Gastroesophageal sphincter (tissue), 3 donors: ENCODE measurements around the gene SLC46A1.
"Not testable (repeated sequence)": the region's sequence is repeated elsewhere in the genome, so short reads cannot be mapped to it uniquely, and the experiment has no call there.

Experiments
- CTCF ChIP-seq, 4 experiments: fragments of 200-600 bp in 2 of 4; fragments of 450-650 bp in 2 of 4; sonication (generic) in 1 of 4; IDR thresholded peaks; one replicate each; pipeline ENCODE4 v1.5.1; 2017 to 2019; ENCODE audit warnings: antibody characterized with exemption in 4 of 4, mild to moderate bottlenecking in 2 of 4, moderate library complexity in 2 of 4
- POLR2A ChIP-seq, 2 donors: fragments of 450-650 bp; IDR thresholded peaks; one replicate each; pipeline ENCODE4 v1.6.1; 2017; ENCODE audit warnings: antibody characterized with exemption in 2 of 2, mild to moderate bottlenecking in 2 of 2, moderate library complexity in 1 of 2

GRCh38 chr17:28434326-28434725, 28.3 kb upstream of the SLC46A1 start:
- not testable (repeated sequence) for TF ChIP-seq CTCF, POLR2A (IDR thresholded peaks at IDR 0.05)
